ENCODE measurements around the gene PARVG.

PARVG gene

DNA sequence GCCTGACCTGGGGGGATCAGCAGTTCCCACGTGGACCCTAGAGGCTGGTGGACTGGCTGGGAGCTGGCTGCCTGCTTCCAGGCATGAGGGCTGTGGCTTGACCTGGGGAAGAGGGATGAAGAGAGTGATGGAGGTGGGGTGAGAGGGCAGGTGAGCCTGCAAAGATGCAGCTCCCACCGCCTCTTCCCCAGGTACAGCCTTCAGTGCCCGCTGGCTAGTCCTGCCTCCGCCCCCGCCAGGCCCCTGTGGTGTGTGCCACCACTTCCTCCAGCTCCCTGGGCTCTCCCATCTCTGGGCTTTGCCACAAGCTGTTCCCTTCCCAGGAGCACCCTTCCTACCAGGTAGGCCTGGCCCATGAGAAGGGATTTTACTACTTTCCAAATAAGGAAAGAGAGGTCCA lies 19.1 kb downstream of the PARVG start:
- no peak overlapping the region for H2BK12ac ChIP-seq (ENCODE audit: low read length)
- no CpG with 5 or more reads among the region's 5 CpGs for WGBS (ENCODE audit: extremely low coverage, insufficient coverage, insufficient read length)
- no peak overlapping the region for H3K14ac ChIP-seq (ENCODE audit: low read length)
- no peak overlapping the region for H4K91ac ChIP-seq (ENCODE audit: low read depth, low read length)
- no peaks in the 10 kb centered on the region for H3K79me2 ChIP-seq (ENCODE audit: control insufficient read depth, insufficient read depth, low read length, poor library complexity)
- no peak overlapping the region for H3K18ac ChIP-seq (ENCODE audit: low read length)
- no peaks in the 10 kb centered on the region for H3K9me3 ChIP-seq (ENCODE audit: insufficient read depth, low read depth, low read length)
- no peaks in the 10 kb centered on the region for H3K79me1 ChIP-seq (ENCODE audit: low read length)
- no peak overlapping the region for H3K4me3 ChIP-seq (ENCODE audit: low read depth, low read length)
- H3K4me2 ChIP-seq (ENCODE audit: low read length) = no peak overlapping the region
- no peak overlapping the region for H3K23ac ChIP-seq (ENCODE audit: low read length)
- H2AFZ ChIP-seq (ENCODE audit: insufficient read depth, low read length, poor library complexity) = no peak overlapping the region
- H3K27me3 ChIP-seq (ENCODE audit: insufficient read depth, low read length) = no peaks in the 10 kb centered on the region
- H2BK120ac ChIP-seq (ENCODE audit: insufficient read depth, low read length, poor library complexity) = no peak overlapping the region
- no peaks in the 10 kb centered on the region for H3K4me1 ChIP-seq (ENCODE audit: control insufficient read depth in 1 of 2, insufficient read depth in 2 of 2, low read length in 2 of 2)
- H2BK5ac ChIP-seq (ENCODE audit: low read depth, low read length, poor library complexity) = no peak overlapping the region
- H4K8ac ChIP-seq (ENCODE audit: low read depth, low read length) = no peak overlapping the region
- H3K9ac ChIP-seq (ENCODE audit: low read length) = no peak overlapping the region
- no peak overlapping the region for H4K12ac ChIP-seq (ENCODE audit: low read depth, low read length)
- no peak overlapping the region for H3K4ac ChIP-seq (ENCODE audit: low read depth, low read length)
- H3K27ac ChIP-seq (ENCODE audit: low read depth, low read length) = no peak overlapping the region
- no peaks in the 10 kb centered on the region for H3K36me3 ChIP-seq (ENCODE audit: control insufficient read depth in 1 of 2, insufficient read depth in 2 of 2, low read length in 2 of 2)
- no peak overlapping the region for H2AK5ac ChIP-seq (ENCODE audit: low read length)
- no peak for DNase-seq

DNA sequence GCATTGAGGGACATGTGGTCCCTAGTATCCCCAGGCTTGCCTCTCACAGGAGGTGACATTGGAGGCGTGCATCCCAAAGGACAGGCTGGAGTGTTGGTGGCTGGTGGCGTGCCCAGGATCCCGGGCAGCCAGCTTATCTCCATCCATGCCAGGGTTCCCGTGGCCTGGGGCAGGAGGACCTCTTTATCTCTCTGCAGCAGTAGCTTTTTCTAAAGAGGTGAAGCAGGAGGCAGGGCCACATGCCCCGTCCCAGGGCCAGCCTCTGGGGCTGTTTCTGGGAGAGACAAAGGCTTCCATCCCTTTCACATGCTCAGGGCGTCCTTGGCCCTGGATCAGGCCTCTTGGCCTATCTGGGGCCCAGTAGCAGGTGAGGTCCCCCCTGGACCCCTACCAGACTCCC lies 19.7 kb downstream of the PARVG start:
- no peaks in the 10 kb centered on the region for H3K4me1 ChIP-seq (ENCODE audit: control insufficient read depth in 1 of 2, insufficient read depth in 2 of 2, low read length in 2 of 2)
- H3K9me3 ChIP-seq (ENCODE audit: insufficient read depth, low read depth, low read length) = no peaks in the 10 kb centered on the region
- no peaks in the 10 kb centered on the region for H3K79me1 ChIP-seq (ENCODE audit: low read length)
- no CpG with 5 or more reads among the region's 6 CpGs for WGBS (ENCODE audit: extremely low coverage, insufficient coverage, insufficient read length)
- no peak for DNase-seq
- no peaks in the 10 kb centered on the region for H3K36me3 ChIP-seq (ENCODE audit: control insufficient read depth in 1 of 2, insufficient read depth in 2 of 2, low read length in 2 of 2)
- H3K23ac ChIP-seq (ENCODE audit: low read length) = no peak overlapping the region
- H4K8ac ChIP-seq (ENCODE audit: low read depth, low read length) = no peak overlapping the region
- no peak overlapping the region for H4K12ac ChIP-seq (ENCODE audit: low read depth, low read length)
- H2BK12ac ChIP-seq (ENCODE audit: low read length) = no peak overlapping the region
- no peak overlapping the region for H3K14ac ChIP-seq (ENCODE audit: low read length)
- H3K27me3 ChIP-seq (ENCODE audit: insufficient read depth, low read length) = no peaks in the 10 kb centered on the region
- no peaks in the 10 kb centered on the region for H3K79me2 ChIP-seq (ENCODE audit: control insufficient read depth, insufficient read depth, low read length, poor library complexity)
- no peak overlapping the region for H3K4me2 ChIP-seq (ENCODE audit: low read length)
- no peak overlapping the region for H2AFZ ChIP-seq (ENCODE audit: insufficient read depth, low read length, poor library complexity)
- no peak overlapping the region for H3K27ac ChIP-seq (ENCODE audit: low read depth, low read length)
- no peak overlapping the region for H3K9ac ChIP-seq (ENCODE audit: low read length)
- no peak overlapping the region for H3K18ac ChIP-seq (ENCODE audit: low read length)
- no peak overlapping the region for H2BK5ac ChIP-seq (ENCODE audit: low read depth, low read length, poor library complexity)
- no peak overlapping the region for H3K4me3 ChIP-seq (ENCODE audit: low read depth, low read length)
- no peak overlapping the region for H4K91ac ChIP-seq (ENCODE audit: low read depth, low read length)
- H3K4ac ChIP-seq (ENCODE audit: low read depth, low read length) = no peak overlapping the region
- H2BK120ac ChIP-seq (ENCODE audit: insufficient read depth, low read length, poor library complexity) = no peak overlapping the region
- H2AK5ac ChIP-seq (ENCODE audit: low read length) = no peak overlapping the region

DNA sequence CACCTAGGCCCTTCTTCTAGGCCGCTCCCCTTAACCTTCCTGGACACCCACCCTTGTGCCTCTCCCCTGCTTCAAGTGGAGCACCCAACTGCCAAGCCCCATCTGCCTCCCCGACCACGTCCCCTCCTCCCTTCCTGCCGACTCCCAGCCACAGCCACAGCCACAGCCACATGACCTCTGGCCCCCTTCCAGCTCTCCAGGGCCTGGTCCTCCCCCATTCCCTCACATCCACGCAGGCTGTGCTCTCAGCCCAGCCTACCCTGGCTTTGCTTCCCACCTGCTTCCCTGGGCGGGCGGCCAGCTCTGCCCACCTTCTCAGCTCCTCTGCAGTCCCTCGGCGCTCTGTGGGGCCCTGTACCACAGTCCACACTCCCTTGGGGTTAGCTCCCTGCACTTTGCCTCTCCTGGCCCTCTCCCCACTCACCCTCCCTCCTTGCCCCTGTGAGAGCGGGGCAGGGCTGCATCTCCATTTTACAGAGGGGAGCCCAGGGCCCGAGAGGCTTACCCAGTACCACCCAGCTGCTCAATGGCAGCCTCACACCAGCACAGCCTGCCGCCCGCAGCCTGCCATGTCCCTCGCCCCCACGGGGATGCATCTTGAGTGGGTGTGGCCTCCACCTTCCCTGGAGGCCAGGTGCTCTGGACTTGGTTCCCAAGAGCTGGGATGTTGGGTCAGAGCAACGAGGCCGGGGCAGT lies 20.3 kb downstream of the PARVG start:
- no peak overlapping the region for H3K4ac ChIP-seq (ENCODE audit: low read depth, low read length)
- no peaks in the 10 kb centered on the region for H3K79me1 ChIP-seq (ENCODE audit: low read length)
- H3K27ac ChIP-seq (ENCODE audit: low read depth, low read length) = no peak overlapping the region
- H2AK5ac ChIP-seq (ENCODE audit: low read length) = no peak overlapping the region
- no peak overlapping the region for H4K8ac ChIP-seq (ENCODE audit: low read depth, low read length)
- H2AFZ ChIP-seq (ENCODE audit: insufficient read depth, low read length, poor library complexity) = no peak overlapping the region
- H4K91ac ChIP-seq (ENCODE audit: low read depth, low read length) = no peak overlapping the region
- no peak overlapping the region for H3K18ac ChIP-seq (ENCODE audit: low read length)
- no peak overlapping the region for H3K14ac ChIP-seq (ENCODE audit: low read length)
- H2BK5ac ChIP-seq (ENCODE audit: low read depth, low read length, poor library complexity) = no peak overlapping the region
- no CpG with 5 or more reads among the region's 17 CpGs for WGBS (ENCODE audit: extremely low coverage, insufficient coverage, insufficient read length)
- no peak overlapping the region for H3K4me3 ChIP-seq (ENCODE audit: low read depth, low read length)
- H3K4me1 ChIP-seq (ENCODE audit: control insufficient read depth in 1 of 2, insufficient read depth in 2 of 2, low read length in 2 of 2) = no peaks in the 10 kb centered on the region
- no peak overlapping the region for H2BK12ac ChIP-seq (ENCODE audit: low read length)
- H3K4me2 ChIP-seq (ENCODE audit: low read length) = no peak overlapping the region
- DNase-seq = no peak
- H3K23ac ChIP-seq (ENCODE audit: low read length) = no peak overlapping the region
- H3K9me3 ChIP-seq (ENCODE audit: insufficient read depth, low read depth, low read length) = no peaks in the 10 kb centered on the region
- no peaks in the 10 kb centered on the region for H3K79me2 ChIP-seq (ENCODE audit: control insufficient read depth, insufficient read depth, low read length, poor library complexity)
- H3K36me3 ChIP-seq (ENCODE audit: control insufficient read depth in 1 of 2, insufficient read depth in 2 of 2, low read length in 2 of 2) = no peaks in the 10 kb centered on the region
- H3K9ac ChIP-seq (ENCODE audit: low read length) = no peak overlapping the region
- no peak overlapping the region for H2BK120ac ChIP-seq (ENCODE audit: insufficient read depth, low read length, poor library complexity)
- H3K27me3 ChIP-seq (ENCODE audit: insufficient read depth, low read length) = no peaks in the 10 kb centered on the region
- no peak overlapping the region for H4K12ac ChIP-seq (ENCODE audit: low read depth, low read length)

GRCh38 chr22:44201665-44202064 lies 20.9 kb downstream of the PARVG start:
- Histone ChIP-seq H4K91ac (ENCODE audit: low read depth, low read length) (no peak overlapping the region), H4K8ac (ENCODE audit: low read depth, low read length) (no peak overlapping the region), H3K79me1 (ENCODE audit: low read length) (no peaks in the 10 kb centered on the region), H2BK120ac (ENCODE audit: insufficient read depth, low read length, poor library complexity) (no peak overlapping the region), H2AFZ (ENCODE audit: insufficient read depth, low read length, poor library complexity) (no peak overlapping the region), H2AK5ac (ENCODE audit: low read length) (no peak overlapping the region), H3K27me3 (ENCODE audit: insufficient read depth, low read length) (no peaks in the 10 kb centered on the region), H3K4me3 (ENCODE audit: low read depth, low read length) (no peak overlapping the region), H3K23ac (ENCODE audit: low read length) (no peak overlapping the region), H3K9ac (ENCODE audit: low read length) (no peak overlapping the region), H2BK5ac (ENCODE audit: low read depth, low read length, poor library complexity) (no peak overlapping the region), H3K18ac (ENCODE audit: low read length) (no peak overlapping the region), H3K36me3 (ENCODE audit: control insufficient read depth in 1 of 2, insufficient read depth in 2 of 2, low read length in 2 of 2) (no peaks in the 10 kb centered on the region), H3K79me2 (ENCODE audit: control insufficient read depth, insufficient read depth, low read length, poor library complexity) (no peaks in the 10 kb centered on the region), H4K12ac (ENCODE audit: low read depth, low read length) (no peak overlapping the region), H3K27ac (ENCODE audit: low read depth, low read length) (no peak overlapping the region), H3K4ac (ENCODE audit: low read depth, low read length) (no peak overlapping the region), H3K14ac (ENCODE audit: low read length) (no peak overlapping the region), H3K9me3 (ENCODE audit: insufficient read depth, low read depth, low read length) (no peaks in the 10 kb centered on the region), H2BK12ac (ENCODE audit: low read length) (no peak overlapping the region), H3K4me2 (ENCODE audit: low read length) (no peak overlapping the region), H3K4me1 (ENCODE audit: control insufficient read depth in 1 of 2, insufficient read depth in 2 of 2, low read length in 2 of 2) (no peaks in the 10 kb centered on the region)
- no CpG with 5 or more reads among the region's 12 CpGs for WGBS (ENCODE audit: extremely low coverage, insufficient coverage, insufficient read length)
- no peak for DNase-seq

Measured in trophoblast cell (in vitro differentiated cells and primary cell).